22Rv1 (cell line): Measurements from ENCODE around the gene ZNF629.
"Not testable (repeated sequence)": the region's sequence is repeated elsewhere in the genome, so short reads cannot be mapped to it uniquely, and the experiment has no call there.

ENCODE experiments used
- H3K27ac ChIP-seq: fragments of 450-650 bp; 2 replicates; pipeline ENCODE4 v1.5.1; 2017
- ZFX ChIP-seq: fragments of 450-650 bp; IDR thresholded peaks from 2 replicates; pipeline ENCODE4 v1.6.1; 2017; ENCODE audit warnings: antibody characterized with exemption, borderline replicate concordance
- TF ChIP-seq, protein P1 (sequence below): fragments of 450-650 bp; IDR thresholded peaks from 2 replicates; pipeline ENCODE4 v1.5.1; 2017; ENCODE audit warnings: mild to moderate bottlenecking

The ZNF629 gene

GRCh38 chr16:30786936-30787612 lies at the start of gene ZNF629:
Gene ZNF629, minus strand, starts transcription at chr16:30787205. Its CDS starts 2,723 bp downstream, at chr16:30784482.
- TF ChIP-seq, protein P1, sequence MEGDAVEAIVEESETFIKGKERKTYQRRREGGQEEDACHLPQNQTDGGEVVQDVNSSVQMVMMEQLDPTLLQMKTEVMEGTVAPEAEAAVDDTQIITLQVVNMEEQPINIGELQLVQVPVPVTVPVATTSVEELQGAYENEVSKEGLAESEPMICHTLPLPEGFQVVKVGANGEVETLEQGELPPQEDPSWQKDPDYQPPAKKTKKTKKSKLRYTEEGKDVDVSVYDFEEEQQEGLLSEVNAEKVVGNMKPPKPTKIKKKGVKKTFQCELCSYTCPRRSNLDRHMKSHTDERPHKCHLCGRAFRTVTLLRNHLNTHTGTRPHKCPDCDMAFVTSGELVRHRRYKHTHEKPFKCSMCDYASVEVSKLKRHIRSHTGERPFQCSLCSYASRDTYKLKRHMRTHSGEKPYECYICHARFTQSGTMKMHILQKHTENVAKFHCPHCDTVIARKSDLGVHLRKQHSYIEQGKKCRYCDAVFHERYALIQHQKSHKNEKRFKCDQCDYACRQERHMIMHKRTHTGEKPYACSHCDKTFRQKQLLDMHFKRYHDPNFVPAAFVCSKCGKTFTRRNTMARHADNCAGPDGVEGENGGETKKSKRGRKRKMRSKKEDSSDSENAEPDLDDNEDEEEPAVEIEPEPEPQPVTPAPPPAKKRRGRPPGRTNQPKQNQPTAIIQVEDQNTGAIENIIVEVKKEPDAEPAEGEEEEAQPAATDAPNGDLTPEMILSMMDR, result no peak
- no peak for TF ChIP-seq ZFX
- H3K27ac ChIP-seq, result peak within 1 kb of the TSS; percentile 50

DNA sequence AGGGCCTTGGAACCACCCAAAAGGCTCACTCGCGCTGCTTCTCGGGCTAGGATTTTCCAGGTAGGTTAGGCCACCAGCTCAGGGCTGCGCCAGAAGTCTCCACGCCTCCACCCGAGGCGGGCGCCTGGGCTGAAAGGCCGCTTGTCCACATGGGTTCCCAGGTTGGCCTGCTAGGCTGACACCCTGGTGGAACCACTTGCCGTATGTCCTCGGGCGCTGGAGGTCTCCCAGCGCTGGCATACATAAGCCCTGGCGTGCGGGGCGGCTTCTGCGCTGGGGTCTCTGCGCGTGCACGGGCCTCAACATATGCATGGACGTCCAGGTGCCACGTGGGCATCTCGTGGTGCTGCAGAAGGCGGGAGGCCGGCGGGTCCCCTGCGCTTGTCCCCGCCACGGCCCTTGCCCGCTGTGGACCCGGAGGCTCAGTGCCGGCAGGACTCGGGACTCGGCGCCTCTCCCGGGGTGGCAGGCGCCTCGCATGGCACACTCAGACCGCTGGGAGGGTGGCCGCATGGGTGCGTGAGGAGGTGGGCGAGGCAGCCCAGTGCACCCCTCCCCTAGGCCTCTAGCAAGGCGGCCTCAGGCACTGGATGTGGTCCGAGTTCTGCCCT lies 47.2 kb upstream of the ZNF629 start:
- no peak for TF ChIP-seq ZFX
- TF ChIP-seq, protein P1, result no peak
- H3K27ac ChIP-seq, result no peak overlapping the region

DNA sequence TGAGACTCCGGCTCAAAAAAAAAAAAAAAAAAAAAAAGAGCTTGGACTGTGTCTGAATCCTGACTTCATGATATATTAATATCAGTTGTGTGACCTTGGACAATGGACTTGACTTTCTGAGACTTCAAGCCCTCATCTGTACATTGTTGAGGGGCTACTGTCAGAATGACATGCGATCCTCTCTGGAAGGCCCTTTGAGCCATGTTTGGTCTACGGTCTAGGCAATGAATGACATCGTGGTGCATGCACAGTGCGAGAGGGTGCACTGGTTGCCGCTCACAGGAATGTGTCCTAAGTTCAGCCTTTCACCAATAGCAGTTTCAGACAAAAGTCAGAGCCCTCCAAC lies 43.0 kb upstream of the ZNF629 start:
- TF ChIP-seq, protein P1, result no peak
- no peak for TF ChIP-seq ZFX
- no peak overlapping the region for H3K27ac ChIP-seq

DNA sequence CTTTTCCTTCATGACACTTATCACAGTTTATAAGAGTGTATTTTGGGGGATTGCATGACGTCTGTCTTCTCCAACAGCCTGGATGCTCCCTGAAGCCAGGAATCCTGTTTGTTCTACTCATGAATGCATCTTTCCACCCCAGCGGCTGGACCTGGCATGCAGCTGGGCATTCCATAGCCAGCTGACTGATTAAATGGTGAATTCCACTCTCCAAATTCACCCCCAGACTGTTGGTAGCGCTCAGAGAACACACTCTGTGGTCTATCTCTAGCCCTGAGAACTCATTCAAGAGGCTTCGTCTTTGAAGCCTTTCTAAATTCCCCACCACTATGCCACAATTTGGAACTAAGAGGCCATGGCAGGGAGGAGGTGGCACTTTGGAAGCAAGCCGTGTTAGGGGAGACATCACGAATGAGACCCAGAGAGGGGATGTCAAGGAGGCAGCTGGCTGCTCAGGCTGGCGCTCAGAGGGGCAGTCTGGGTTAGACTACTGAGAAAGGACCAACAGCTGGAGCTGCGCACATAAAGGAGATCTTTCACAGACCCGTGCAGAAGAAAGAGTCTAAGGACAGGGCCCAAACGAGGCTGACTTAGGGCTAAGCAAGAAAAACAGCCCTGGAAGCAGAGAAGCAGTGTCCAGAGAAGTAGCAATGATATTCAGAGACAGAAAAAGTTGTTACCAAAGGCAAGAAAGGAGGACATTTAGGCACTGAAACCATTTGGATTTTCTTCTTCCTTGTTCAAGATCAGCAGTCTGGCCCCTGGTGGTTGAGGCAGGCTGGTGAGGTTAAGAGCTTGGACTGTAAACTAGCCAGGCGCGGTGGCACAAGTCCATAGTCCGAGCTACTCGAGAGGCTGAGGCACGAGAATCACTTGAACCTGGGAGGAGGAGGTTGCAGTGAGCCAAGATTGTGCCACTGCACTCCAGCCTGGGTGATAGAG lies 42.4 kb upstream of the ZNF629 start:
- TF ChIP-seq, protein P1, result no peak
- TF ChIP-seq ZFX, result no peak

DNA sequence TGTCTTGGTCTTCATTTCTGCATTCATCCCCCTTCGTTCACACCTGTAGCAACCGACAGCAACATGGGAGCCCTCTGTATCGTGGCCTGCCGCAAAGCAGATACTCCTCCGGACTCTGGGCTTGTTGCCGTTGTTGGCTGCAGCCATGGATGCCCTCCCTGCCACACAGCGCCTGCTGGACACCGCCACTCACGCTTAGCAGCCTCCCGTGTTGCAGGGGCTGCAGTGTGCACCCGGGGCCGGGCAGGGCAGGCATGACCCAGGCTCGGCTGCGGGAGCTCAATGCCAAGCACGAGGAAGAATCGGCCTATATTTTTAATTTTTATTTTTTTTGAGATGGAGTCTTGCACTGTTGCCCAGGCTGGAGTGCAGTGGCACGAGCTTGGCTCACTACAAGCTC lies 34.9 kb upstream of the ZNF629 start:
- H3K27ac ChIP-seq, result no peak overlapping the region
- TF ChIP-seq, protein P1, result no peak
- no peak for TF ChIP-seq ZFX

More for the DNA sequence above, 42.4 kb upstream of the ZNF629 start:
- no peak overlapping the region for H3K27ac ChIP-seq

DNA sequence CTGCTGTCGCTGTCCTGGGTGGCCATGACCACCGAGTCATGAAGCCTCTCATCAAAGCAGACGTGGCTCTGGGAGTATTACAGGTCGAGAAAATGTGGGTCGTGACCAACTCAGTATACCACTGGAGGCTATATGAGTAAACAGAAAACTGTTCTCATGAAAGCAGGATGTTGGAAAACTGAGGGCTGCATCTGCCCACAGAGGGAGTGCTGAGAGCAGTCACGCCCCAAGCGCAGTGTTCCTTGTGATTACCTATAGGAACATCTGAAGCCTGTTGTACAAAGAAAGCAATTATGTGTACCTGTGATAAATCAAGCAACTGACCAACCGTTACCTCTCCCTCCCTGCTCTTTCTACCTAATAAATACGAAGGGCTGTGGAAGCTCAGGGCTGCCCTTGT lies 34.4 kb upstream of the ZNF629 start:
- H3K27ac ChIP-seq, result not testable (repeated sequence)

DNA sequence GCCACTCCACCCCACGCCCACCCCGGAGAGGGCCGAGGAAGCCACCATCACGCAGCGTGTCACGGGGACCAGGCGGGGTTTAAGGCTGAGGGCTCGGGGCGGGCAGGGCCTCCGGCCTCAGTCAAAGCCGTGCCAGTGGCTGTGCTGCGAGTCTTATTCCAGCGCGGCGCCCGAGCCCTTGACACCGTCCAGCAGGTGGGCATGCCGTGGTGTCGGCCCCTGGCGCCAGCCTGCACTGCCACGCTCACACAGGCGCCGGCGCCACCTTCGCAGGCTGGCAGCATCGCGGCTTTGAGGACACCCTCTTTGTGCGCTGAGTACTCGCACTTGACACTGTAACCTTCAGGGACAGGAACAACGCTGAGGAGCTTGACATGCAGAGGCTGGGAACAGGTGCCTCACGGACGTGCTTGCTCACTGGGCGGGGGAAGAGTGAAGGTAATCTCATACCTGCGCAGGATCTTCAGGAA lies 34.0 kb upstream of the ZNF629 start:
- TF ChIP-seq ZFX, result no peak
- TF ChIP-seq, protein P1, result no peak
- no peak overlapping the region for H3K27ac ChIP-seq
